Testis (tissue), 3 donors: ENCODE results near the gene GNAI3. TPM values are rescaled to one million over a fixed set of nuclear protein-coding genes. Genes with fewer than 3 reads are reported as not detected.

Source experiments
- DNase-seq: peaks from one replicate; pipeline ENCODE4 v3.0.0-alpha.2; 2019
- H3K27ac ChIP-seq, 2 donors: fragments of 200-600 bp; sonication (generic); one replicate each; pipeline ENCODE4 v1.5.1; 2019
- H3K27me3 ChIP-seq: fragments of 200-600 bp; sonication (generic); one replicate; pipeline ENCODE4 v1.5.1; 2019
- H3K36me3 ChIP-seq: fragments of 200-600 bp; sonication (generic); one replicate; pipeline ENCODE4 v1.5.1; 2017; ENCODE audit warnings: low read depth; ENCODE audit errors: missing control alignments
- H3K4me1 ChIP-seq: fragments of 200-600 bp; sonication (generic); one replicate; pipeline ENCODE4 v1.5.1; 2019
- H3K4me3 ChIP-seq, 2 donors: fragments of 200-600 bp; sonication (generic); one replicate each; pipeline ENCODE4 v1.5.1; 2017 to 2019
- H3K9me3 ChIP-seq: fragments of 200-600 bp; sonication (generic); one replicate; pipeline ENCODE4 v1.5.1; 2017
- CTCF ChIP-seq, 3 experiments: fragments of 450-650 bp in 2 of 3; fragments of 200-600 bp in 1 of 3; sonication (generic) in 1 of 3; IDR thresholded peaks; one replicate each; pipeline ENCODE4 v1.5.1; 2016 to 2019; ENCODE audit warnings: antibody characterized with exemption in 3 of 3, mild to moderate bottlenecking in 2 of 3, moderate library complexity in 1 of 3
- POLR2A ChIP-seq: fragments of 450-650 bp; IDR thresholded peaks from one replicate; pipeline ENCODE4 v1.6.1; 2017; ENCODE audit warnings: antibody characterized with exemption, mild to moderate bottlenecking, moderate library complexity
- WGBS, 2 donors: methylation state at CpG; one replicate each; pipeline ENCODE4 v1.1.5; 2018; 5-methylcytosine and 5-hydroxymethylcytosine counted together
- intact Hi-C: fragments of 100-400 bp; cut with DNase I; formaldehyde crosslinking; loops from one replicate; pipeline ENCODE4 v1.15.1; 2023; ENCODE audit warnings: low total_unique reads
- polyA plus RNA-seq: library from polyadenylated mRNA; stranded (reverse); fragments of 350-450 nt; fragmentation: Illumina TruSeq; extraction: RNeasy Lipid Tissue Mini Kit (QIAGEN cat#74804); gene quantifications from one replicate; pipeline ENCODE4 v1.2.3, GENCODE V29; 2014; ENCODE audit warnings: low read depth, low replicate concordance; ENCODE audit not compliant: insufficient read depth
- total RNA-seq, 2 donors: library from RNA; depleted of rRNA; stranded (reverse); fragments of >200 nt; gene quantifications; one replicate each; pipeline ENCODE4 v1.2.3, GENCODE V29; 2016

Gene GNAI3
- total and polyA plus RNA-seq, 3 donors from 2014 or later = 5.7 to 5.9 (median 5.8) TPM

GRCh38 chr1:109603229-109603628 is 54.8 kb downstream of the GNAI3 start:
- no peak overlapping the region for H3K27ac ChIP-seq
- H3K9me3 ChIP-seq = no peaks in the 10 kb centered on the region
- H3K4me1 ChIP-seq = no peaks in the 10 kb centered on the region
- intact Hi-C loops = no loop called here
- H3K36me3 ChIP-seq = no peaks in the 10 kb centered on the region
- WGBS, 2 donors = 97% methylated on average over 3 of the region's 3 CpGs
- TF ChIP-seq POLR2A (no peak), CTCF (IDR thresholded peaks at IDR 0.05) (no peak)
- H3K4me3 ChIP-seq = no peak overlapping the region
- H3K27me3 ChIP-seq = no peaks in the 10 kb centered on the region
- no peak for DNase-seq

- H3K4me3 ChIP-seq = no peak overlapping the region
- WGBS, 2 donors = 86 to 100% methylated on average over 1 of the region's 1 CpG
- intact Hi-C loops = no loop called here
Observed at GRCh38 chr1:109605381-109605780, 57.0 kb downstream of the GNAI3 start.

GRCh38 chr1:109609881-109610280 is 61.5 kb downstream of the GNAI3 start:
- Histone ChIP-seq H3K27me3 (no peaks in the 10 kb centered on the region), H3K36me3 (no peaks in the 10 kb centered on the region), H3K4me1 (no peaks in the 10 kb centered on the region), H3K9me3 (no peaks in the 10 kb centered on the region), H3K27ac (no peak overlapping the region), H3K4me3 (no peak overlapping the region)
- WGBS, 2 donors = 94 to 100% methylated on average over 3 of the region's 3 CpGs
- TF ChIP-seq CTCF (IDR thresholded peaks at IDR 0.05) (no peak), POLR2A (no peak)
- DNase-seq = no peak
- intact Hi-C loops = no loop called here

More at GRCh38 chr1:109605381-109605780, 57.0 kb downstream of the GNAI3 start:
- no peaks in the 10 kb centered on the region for H3K4me1 ChIP-seq
- no peaks in the 10 kb centered on the region for H3K36me3 ChIP-seq
- no peaks in the 10 kb centered on the region for H3K9me3 ChIP-seq
- DNase-seq = no peak
- TF ChIP-seq CTCF (IDR thresholded peaks at IDR 0.05) (no peak), POLR2A (no peak)
- no peak overlapping the region for H3K27ac ChIP-seq
- H3K27me3 ChIP-seq = no peaks in the 10 kb centered on the region

GRCh38 chr1:109610609-109611307 is 62.3 kb downstream of the GNAI3 start:
- H3K36me3 ChIP-seq = no peaks in the 10 kb centered on the region
- no peaks in the 10 kb centered on the region for H3K9me3 ChIP-seq
- no peaks in the 10 kb centered on the region for H3K27me3 ChIP-seq
- no peak for DNase-seq
- intact Hi-C loops = no loop called here
- no peak overlapping the region for H3K27ac ChIP-seq
- H3K4me3 ChIP-seq = no peak overlapping the region
- no peaks in the 10 kb centered on the region for H3K4me1 ChIP-seq
- 58 to 69% methylated on average over 3 of the region's 3 CpGs for WGBS, 2 donors
- TF ChIP-seq POLR2A (no peak), CTCF (IDR thresholded peaks at IDR 0.05) (no peak)
